A673 (cell line): ENCODE data around the gene TFCP2L1.

Source experiments
- CTCF ChIP-seq: fragments of 300-800, 200-600 bp; sonication (generic); conservative IDR thresholded peaks from 2 replicates; pipeline ENCODE4 v1.5.1; 2017; ENCODE audit warnings: low read depth, mild to moderate bottlenecking, antibody characterized with exemption, low read length, moderate library complexity, mixed read lengths
- EZH2 ChIP-seq: fragments of 200-600 bp; sonication (generic); IDR thresholded peaks from 2 replicates; pipeline ENCODE4 v1.6.1; 2017; ENCODE audit warnings: borderline replicate concordance, low read depth, mild to moderate bottlenecking, mixed read lengths, antibody characterized with exemption, low read length; ENCODE audit not compliant: poor library complexity, severe bottlenecking

DNA sequence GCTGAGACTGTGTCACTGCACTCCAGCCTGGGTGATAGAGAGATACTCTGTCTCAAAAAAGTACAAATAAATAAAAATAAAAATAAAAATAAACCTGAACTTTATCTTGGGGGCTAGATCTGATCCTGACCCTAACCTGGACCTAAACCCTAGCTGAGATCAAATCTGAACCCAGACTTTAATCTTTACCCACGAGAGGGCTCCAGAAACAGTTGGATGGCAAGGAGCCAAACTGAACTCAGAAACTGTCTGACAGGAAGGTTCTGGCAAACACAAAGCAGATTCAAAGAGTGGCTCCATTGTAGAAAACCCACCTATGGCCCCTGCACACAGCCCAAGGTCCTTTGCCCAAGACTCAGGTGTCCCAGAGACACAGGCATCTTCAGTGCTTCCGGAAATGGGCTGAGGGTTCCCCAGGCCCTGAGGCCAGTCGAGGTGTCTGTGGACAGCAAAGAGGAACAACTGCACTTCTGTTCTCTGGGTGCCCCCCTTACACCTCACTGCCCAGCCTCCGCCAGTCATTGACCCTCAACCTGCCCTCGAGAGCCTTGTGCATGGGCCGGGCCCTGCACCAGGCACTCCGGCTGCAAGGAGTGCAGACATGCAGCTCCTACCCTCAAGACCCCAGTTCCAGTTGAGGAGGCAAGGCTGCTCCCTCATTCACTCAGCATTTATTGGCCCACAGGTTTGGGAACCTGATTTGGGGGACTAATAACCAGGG lies 95.2 kb downstream of the TFCP2L1 start:
- no peak for TF ChIP-seq CTCF
- TF ChIP-seq EZH2, result no peak
